GM21723 (cell line): ENCODE data around the gene ANHX.
"Not testable (repeated sequence)": the region's sequence is repeated elsewhere in the genome, so short reads cannot be mapped to it uniquely, and the experiment has no call there.

ENCODE experiments used
- ATAC-seq: cut with Tn5 transposase; IDR thresholded peaks from one replicate; pipeline ENCODE4 v1.9.1; 2021; ENCODE audit warnings: mild to moderate bottlenecking, moderate library complexity; ENCODE audit not compliant: unreplicated experiment

ANHX gene

DNA sequence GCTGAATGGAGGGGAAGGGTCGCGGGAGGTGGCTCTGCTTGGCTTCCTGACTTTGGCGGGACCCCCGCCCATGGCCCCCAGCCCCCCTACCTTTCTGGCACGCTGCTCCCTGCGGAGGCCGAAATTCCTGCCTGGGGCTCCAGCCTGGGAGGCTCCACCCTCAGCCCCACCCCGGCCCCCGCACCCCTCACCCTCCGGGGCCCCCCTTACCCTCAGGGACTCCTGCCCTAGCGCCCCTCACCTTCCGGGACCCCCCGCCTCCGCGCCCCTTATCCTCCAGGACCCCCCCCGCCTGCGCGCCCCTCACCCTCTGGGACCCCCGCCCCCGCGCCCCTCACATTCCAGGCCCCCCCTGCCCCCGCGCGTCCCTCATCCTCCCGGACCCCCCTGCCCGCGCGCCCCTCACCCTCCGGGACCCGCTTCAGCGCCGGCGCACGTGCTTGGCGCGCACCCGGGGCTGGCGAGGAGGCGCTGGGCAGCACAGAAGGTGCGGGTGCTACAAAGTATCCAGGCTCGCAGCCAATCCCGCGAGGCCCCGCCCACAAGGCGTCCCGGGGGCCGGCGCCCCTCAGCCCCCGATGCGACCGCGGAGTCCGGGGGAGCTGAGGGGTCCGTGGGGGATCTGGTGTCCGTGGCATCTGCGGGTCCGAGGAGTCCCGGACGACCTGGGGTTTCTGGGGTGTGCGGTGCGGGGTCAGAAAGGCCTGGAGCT lies at the start of gene ANHX:
Gene ANHX, minus strand, starts transcription at position 477 of the 712 bp plus-strand sequence. CDS start 1,521 bp downstream, outside the sequence.
- no peak for ATAC-seq

DNA sequence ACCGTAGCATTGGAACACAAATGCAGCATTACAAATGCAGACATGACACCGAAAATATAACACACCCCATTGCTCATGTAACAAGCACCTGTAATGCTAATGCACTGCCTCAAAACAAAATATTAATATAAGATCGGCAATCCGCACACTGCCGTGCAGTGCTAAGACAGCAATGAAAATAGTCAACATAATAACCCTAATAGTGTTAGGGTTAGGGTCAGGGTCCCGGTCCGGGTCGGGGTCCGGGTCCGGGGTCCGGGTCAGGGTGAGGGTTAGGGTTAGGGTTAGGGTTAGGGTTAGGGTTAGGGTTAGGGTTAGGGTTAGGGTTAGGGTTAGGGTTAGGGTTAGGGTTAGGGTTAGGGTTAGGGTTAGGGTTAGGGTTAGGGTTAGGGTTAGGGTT lies 29.0 kb upstream of the ANHX start:
- ATAC-seq, result not testable (repeated sequence)

DNA sequence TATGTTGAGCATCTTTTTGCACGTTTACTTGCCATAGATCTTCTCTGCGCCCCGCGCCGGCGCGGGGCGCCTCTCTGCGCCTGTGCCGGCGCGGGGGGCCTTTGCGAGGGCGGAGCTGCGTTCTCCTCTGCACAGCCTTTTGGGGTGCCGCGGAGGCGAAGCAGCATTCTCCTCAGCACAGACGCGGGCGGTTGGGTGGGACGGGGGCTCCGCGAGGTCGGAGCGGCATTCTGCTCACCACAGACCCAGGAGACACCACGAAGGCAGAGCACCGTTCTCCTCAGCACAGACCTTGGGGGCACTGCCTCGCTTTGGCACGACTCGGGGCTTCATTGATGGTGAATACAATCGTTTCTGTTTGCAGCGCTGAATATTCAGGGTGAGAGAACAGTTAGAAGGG lies 28.5 kb upstream of the ANHX start:
- ATAC-seq, result no peak

DNA sequence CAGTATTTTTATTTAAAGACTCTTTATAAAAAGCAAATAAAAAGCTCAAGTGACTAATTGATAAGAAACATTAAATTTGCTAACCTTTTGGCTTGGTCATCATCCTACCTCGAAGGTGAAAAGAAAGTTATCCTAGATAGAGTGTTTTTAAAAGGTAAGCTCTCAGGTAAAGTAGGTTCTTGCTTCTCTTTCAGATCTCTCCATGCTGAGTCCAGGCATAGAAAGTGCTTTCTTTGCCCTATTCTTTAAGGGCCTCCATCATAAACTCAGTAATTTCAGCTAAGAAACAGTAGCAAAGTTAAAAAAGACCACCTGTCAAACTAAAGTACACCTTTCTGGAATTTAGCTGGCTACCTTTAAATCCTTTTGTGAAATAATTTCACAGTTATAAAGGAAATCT lies 20.6 kb upstream of the ANHX start:
- no peak for ATAC-seq

DNA sequence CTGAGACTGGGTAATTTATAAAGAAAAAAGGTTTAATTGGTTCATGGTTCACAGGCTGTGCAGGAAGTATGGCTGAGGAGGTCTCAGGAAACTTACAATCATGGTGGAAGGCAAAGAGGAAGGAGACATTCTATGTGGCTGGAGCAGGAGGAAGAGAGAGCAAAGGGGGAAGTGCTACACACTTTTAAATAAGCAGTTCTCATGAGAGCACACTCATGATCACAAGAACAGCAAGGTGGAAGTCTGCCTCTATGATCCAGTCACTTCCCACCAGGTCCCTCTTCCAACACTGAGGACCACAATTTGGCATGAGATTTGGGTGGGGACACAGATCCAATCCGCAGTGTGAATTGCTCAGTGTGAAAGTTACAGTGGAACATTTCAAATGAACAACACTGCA lies 20.2 kb upstream of the ANHX start:
- not testable (repeated sequence) for ATAC-seq

DNA sequence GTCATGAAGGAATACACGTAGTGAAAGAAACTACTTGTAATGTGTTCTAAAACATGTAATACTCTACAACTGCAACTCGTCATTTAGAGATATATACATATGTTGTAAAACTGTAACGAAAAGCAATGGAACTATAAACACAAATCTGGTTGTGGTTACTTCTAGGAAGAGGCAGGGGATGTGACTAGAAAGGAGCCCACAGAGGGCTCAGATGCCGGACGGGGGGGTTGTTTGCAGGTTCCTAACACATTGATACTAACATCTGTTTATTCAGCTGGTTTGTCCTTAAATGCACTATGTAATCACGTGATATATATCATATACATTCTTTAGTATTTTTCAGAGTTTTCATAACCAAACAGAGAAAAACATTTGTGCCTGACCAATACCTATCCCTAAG lies 16.1 kb upstream of the ANHX start:
- no peak for ATAC-seq

DNA sequence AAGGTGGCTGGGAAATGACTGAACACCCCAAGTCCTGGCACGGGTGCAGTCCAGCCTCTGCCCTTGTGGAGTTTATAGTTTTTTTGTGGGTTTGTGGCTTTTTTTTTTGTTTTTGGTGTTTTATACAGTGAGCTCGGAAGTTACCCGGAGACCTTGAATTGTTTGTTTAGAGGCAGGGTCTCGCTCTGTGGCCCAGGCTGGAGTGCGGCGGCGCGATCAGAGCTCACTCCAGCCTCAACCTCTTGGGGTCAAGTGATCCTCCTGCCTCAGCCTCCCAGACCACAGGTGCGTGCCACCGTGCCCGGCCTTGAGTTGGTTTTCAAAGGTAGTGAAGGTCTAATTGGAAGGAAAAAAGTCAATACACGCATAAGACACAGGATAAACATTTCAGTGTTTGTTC lies 879 bp upstream of the ANHX start:
- ATAC-seq, result no peak

DNA sequence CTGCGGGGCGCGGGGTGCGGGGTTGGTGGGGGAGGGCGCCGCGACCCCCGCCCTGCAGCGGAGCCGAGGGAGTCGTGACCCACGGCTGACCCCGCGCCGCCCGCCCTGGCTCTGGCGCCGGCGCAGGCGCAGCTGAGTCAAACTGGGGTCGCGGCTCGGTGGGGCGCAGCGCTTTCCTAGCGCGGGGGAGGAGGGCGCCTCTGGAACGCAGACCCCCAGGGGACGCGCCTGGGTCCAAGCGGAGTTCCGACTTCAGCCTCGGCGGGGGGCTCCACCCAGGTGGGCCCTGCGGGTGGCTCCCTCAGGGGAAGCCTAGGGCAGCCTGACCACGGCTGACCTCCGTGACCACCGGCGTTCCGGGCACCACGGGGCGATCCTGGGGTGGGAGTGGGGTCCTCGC lies 467 bp upstream of the ANHX start:
- no peak for ATAC-seq

DNA sequence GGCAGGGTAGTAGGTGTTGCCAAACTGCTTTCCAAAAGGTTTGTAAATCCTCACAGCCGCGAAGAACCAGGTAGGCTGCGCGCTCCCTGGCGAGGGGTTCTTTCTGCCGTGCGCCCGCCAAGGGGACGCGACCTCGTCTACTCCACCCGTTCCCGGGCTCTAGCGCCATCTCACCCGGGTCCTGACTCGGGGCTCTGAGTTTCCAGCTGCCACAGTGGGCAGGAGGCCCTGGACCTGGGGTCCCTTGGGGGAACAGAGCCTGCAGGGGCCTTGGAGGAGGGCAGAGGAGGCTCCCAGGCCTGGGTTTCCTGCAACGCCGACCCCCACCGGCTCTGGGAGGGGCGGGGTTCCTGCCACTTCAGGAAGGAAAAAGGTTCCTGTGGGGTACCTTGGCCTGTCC lies 706 bp downstream of the ANHX start:
- ATAC-seq, result no peak

DNA sequence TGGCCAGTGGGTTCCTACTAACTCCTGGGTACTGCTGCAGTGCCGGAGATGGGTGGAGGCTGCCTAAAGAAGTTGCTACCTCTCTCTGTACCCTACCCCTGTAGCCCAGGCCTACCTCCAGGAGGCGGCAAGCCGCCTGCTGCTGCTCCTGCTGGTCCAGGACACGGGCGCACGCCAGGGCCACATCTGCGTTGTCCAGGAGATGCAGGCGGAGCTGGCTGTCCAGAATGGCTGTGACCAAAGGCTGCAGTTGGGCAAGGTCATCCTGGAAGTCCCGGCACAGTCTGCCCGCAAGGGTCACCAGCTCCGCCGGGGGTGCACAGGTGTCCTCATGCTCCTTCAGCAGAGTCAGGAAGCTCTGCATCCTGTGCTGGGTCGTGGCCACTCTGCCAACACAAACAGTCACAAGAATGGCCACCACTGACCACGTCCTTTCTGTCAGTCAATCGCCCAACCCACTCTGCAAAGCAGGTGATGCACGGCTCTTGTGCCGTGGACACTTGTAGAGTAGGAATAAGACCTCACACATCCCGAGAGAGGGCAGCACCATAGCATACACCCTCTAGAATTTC lies 1.6 kb downstream of the ANHX start:
- no peak for ATAC-seq

DNA sequence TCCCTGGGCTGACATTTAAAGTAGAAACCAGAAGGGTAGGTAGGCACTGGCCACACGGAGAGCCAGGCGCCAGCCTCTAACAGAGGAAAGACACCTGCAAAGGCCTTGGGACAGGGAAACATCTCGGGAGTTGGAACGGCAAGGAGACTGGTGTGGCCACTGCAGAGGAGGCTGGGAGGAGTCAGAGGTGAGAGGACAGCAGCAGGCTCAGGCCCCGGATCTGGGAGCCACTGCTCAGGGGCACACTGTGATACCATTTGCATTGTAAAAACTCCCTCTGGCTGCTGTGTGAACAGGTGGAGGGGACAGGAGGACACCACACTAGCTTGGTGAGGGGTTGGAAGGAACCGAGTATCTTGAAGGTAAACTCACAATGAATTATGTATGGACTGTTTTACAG lies 2.7 kb downstream of the ANHX start:
- ATAC-seq, result no peak

DNA sequence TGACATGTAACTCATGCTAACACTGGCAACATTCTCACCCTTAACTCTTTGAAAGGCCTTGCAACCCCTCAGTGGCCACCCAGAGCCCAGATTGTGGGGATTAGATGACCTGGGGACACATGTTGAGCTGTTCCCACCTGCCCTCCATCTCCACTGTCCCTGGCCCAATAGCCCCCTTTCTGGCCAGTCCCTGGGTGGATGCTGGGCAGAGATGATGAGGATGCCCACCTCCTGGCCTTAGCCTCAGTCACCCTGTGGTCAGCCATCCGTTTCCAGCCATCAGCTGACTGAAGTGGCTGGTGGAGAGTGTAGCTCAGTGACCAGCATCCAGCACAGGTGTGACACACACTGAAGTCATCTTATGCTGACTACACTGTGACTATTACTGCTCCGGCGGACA lies 4.7 kb downstream of the ANHX start:
- no peak for ATAC-seq

DNA sequence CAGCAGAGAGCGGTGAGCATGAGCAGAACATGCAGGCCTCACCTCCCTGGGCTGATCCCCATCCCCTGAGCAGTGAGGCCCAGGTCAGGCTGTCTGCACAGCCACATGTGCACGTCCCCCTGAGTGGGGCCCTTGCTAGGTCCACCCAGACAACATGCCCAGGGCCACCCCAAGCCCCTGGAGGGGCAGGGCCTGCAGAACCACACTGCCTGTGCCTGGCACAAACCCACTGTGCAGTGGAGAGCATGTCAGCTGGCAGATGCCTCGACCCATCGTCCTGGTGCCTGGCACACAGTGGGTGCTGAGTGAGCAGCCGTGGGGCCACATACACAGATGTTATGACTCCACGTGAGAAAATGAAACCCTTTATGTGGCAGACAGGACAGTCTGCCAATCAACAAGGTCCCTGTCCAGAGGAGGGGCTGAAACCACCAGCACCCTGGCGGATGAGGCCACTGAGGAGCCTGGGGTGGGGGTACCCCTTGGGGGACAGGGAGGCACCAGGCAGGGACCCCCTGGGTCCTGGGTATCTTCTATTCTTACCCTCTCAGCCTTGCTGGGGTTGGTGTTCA lies 8.3 kb downstream of the ANHX start:
- no peak for ATAC-seq

DNA sequence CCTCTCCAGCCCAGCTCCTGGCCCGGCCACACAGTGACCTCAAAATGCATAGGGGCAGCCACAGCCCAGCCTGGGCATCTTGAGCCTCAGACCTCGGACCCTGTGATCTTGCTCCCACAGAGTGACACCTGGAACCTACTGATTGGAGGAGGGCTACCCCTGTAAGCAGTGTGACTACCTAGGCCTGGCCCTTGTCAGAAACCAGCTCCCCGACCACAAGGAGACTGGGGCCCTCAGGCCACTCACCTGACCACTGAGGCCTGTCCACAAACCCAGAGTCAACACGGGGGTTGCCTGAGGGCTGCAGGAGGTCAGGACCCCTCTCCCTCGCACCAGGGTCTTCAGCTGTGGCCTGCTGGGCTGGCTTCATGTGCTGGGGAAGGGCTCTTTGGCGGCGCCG lies 9.0 kb downstream of the ANHX start:
- ATAC-seq, result no peak

DNA sequence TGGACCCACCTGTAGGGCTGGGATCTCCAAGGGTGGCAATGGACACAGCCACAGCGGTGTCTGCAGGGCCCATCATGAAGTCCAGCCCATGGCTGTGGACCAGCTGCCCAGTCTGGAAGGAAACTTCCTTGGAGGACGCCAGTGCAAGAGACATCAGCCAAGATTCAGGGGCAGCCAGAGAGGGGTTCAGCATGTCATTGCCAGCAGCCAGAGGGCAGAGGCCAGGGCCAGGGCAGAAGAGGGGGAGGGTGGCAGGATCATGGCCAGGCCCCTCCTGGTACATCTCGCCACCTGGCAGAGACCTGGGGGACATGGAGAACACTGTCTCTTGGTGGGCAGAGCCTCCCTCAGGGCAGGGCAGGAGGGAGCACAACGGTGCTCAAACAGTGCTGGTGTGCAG lies 10.2 kb downstream of the ANHX start:
- no peak for ATAC-seq

DNA sequence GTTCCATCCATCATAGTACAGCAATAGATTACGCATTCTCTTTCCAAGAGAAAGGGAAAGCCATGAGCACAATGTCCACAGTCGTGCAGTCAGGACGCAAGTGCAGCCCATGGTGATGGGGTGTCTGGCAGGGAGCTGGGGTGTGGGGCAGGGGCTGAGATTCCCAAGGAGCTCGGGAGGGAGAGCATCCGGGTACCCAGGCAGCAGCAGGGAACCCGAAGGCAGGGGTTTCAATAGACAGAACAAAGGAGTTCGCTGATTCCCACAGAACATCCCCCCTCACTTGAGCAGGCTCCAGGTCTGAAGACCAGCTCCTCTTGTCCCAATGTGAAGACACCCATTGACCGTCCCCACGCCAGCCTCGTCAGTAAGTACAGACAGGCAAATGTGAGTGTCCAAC lies 13.5 kb downstream of the ANHX start:
- no peak for ATAC-seq

DNA sequence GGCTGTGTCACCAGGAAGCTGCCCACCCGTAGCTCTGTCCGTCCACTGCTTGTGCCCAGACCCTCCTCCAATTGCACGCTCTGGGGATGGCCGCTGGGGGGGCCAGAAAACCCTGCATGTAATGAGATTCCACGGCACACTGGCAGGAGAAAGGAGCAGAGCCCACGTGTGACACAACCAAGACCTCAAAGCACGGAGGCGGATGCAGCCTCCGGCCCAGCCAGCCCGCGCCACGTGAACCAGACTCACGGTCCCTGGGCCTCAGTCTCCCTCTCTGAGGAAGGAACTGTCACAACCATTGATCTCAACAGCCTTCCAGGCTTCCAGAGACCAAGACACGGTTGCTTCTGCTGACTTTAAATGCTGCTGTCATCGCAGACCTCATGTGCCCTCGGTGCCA lies 14.4 kb downstream of the ANHX start:
- ATAC-seq, result no peak

DNA sequence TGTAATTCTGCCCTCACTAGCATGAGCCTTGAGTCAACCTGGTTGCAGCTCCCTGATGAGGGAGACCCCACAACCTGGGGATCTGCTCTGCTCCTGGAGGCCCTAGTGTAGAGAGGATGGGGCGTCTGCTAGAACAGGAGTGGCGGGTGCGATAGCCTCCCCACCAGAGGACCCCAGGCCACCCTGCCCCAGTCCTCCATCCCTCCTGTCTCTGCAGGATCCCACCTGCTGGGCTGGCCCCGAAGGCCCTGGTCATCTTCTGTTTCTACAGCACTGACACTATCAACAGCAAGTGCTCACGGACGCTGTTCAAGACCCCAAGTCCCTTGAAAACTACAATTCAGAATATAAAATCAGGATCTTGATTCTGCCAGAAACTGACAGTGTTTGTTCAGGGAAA lies 15.2 kb downstream of the ANHX start:
- no peak for ATAC-seq

DNA sequence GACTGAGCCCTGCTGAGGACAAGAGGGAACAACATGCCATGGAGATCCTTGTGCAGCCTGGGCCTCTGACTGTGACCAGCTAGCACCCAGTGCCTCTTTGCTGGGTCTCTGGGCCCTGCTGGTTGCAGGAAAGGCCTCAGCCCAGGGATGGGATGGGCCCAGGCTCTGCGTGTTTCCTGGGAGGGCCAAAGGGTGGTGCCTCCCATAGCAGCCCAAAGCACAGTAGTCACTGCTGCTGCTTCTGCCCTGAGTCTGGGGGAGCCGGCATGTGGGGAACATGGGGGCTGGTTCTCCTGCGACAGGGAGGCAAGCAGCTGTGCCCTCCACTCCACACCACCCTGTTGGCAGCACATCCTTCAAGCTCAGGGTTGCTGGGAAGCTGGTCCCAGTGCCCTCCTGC lies 18.5 kb downstream of the ANHX start:
- ATAC-seq, result no peak

DNA sequence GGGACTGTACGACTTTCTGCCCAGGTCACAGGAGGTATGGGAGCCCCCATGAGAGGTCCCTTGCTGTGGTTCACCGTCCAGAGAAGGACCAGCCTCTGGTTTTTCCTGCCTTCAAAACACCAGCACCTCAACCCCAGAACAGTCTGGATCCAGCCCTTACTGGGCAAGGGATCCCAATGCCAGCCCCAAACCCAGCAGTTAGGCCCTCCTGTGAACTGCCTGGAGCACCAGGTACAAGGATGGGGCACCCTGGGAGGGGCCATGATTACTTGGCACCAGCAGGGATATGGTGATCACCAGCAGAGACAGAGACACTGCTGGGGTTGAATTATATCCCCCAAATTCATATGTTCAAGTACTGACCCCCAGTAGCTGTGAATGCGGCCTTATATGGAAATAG lies 20.0 kb downstream of the ANHX start:
- ATAC-seq, result no peak

DNA sequence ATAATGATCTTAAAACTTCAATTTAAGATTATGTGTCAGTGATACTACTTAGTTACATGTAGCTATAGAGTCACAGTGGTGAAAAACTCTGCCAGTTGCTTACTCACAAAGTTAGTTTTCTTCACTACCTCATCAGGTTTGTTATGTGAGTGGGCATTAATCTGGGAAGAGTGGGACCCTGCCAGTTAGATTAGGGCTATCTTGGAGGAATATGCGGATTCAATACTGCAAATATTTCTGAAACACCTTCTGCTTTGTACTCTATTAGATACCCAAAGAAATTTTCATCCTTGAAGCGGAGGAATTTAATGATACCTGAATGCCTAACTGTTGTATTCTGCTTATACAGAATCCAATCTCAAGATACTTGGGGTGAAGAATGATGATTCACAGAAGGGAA lies 29.3 kb downstream of the ANHX start:
- no peak for ATAC-seq

DNA sequence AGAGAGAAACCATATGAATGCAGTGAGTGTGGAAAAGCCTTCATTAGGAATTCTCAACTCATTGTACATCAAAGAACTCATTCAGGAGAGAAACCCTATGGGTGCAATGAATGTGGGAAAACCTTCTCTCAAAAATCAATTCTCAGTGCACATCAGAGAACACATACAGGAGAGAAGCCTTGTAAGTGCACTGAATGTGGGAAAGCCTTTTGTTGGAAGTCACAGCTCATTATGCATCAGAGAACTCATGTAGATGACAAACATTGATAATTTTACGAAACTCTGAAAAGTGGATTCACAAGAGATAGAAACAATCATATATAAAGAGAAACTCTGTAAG lies 31.4 kb downstream of the ANHX start:
- ATAC-seq, result no peak
